Measurements from ENCODE around the gene GRN. TPM values are rescaled to one million over a fixed set of nuclear protein-coding genes. Genes with fewer than 3 reads are reported as not detected.

Gene GRN
- total RNA-seq: 111 TPM

DNA sequence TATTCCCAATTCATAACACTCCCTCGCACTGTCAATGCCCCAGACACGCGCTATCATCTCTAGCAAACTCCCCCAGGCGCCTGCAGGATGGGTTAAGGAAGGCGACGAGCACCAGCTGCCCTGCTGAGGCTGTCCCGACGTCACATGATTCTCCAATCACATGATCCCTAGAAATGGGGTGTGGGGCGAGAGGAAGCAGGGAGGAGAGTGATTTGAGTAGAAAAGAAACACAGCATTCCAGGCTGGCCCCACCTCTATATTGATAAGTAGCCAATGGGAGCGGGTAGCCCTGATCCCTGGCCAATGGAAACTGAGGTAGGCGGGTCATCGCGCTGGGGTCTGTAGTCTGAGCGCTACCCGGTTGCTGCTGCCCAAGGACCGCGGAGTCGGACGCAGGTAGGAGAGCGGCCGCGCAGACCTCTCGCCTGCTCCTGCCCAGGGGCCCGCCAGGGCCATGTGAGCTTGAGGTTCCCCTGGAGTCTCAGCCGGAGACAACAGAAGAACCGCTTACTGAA is at the start of gene GRN:
GRN (plus strand) TSS at position 364 of the 515 bp plus-strand sequence. CDS start 3,863 bp downstream, outside the sequence.
- DNase-seq (ENCODE audit: low spot score): peak; percentile 97

DNA sequence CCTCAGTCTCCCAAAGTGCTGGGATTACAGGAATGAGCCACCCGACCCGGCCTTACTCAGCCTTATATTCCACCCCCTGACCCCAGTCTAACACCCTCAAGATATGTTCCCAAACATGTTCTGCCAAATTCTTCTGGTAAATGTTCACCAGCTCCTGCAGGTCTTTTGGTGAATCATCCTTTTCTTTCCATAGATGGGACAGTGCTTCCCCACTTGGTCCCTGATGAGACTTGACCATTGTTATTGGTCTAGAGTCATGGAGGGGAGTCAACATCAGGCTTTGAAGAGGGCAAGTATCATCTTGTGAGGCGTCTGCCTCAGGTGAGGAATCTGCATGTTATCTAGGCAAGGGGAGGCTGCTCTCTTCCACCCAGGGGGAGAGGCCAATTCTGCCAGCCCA is 47.1 kb upstream of the GRN start:
- ATAC-seq (no peak), DNase-seq (ENCODE audit: low spot score) (no peak)

More for the DNA sequence above, at the start of gene GRN:
- ATAC-seq: peak; percentile 97

GRCh38 chr17:44304651-44305050 is 40.5 kb upstream of the GRN start:
- no peak for ATAC-seq
- no peak for DNase-seq (ENCODE audit: low spot score)

GRCh38 chr17:44307387-44308186 is 37.5 kb upstream of the GRN start:
- DNase-seq (ENCODE audit: low spot score): no peak

DNA sequence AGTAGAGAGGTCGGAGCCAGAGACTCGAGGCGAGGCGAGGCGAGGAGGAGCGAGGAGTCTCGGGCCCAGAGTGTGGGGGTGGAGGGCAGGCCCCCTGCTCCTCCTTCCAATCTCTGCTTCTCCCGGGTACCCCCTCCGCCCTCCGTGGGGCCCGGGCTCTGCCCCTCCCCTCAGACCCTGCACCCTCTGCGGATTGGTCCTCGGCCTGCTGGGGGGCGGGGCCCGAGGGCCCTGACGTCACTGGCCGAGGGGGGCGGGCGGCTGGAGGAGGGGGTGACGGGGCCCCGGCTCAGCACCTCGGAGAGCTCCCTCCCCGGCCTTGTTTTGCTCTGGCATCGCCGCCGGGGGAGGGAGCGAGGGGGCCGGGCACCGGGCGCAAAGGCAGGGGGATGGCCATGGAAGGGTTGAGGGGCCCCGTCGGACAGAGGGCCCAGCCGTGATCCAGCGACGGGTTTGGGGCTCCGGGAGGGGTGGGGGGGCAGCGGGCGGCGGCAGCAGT is 36.7 kb upstream of the GRN start, which contains the start of gene RUNDC3A:
RUNDC3A (plus strand) TSS at position 282 of the 499 bp plus-strand sequence. CDS start 232 bp downstream, outside the sequence.
- DNase-seq (ENCODE audit: low spot score) (peak; percentile 59), ATAC-seq (peak; percentile 87)

More at GRCh38 chr17:44307387-44308186, 37.5 kb upstream of the GRN start:
- ATAC-seq: peak; percentile 72

GRCh38 chr17:44308865-44309264 is 36.2 kb upstream of the GRN start:
- no peak for DNase-seq (ENCODE audit: low spot score)
- no peak for ATAC-seq

DNA sequence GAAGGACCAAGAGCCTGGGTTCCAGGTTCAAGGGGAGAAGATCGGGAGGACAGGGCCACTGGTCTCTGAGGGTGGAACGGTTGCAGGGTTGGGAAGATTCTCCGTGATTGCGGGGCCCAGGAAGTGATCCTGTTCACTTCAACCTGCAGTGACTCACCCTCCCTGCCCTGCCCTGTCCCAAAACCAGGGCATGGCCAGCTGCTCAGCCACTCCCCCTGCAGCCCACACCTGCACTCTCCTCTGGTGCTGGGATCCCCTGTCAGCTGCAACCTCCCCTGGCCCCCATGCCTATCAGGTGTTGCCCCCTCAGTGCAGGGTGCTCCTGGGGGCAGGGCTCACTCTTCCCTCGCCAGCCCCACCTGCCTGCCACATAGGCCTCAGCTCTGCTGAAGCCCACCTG is 35.6 kb upstream of the GRN start:
- DNase-seq (ENCODE audit: low spot score): no peak
- ATAC-seq: no peak

- DNase-seq (ENCODE audit: low spot score) (no peak), ATAC-seq (no peak)
Observed at GRCh38 chr17:44310188-44310587, 34.9 kb upstream of the GRN start.

DNA sequence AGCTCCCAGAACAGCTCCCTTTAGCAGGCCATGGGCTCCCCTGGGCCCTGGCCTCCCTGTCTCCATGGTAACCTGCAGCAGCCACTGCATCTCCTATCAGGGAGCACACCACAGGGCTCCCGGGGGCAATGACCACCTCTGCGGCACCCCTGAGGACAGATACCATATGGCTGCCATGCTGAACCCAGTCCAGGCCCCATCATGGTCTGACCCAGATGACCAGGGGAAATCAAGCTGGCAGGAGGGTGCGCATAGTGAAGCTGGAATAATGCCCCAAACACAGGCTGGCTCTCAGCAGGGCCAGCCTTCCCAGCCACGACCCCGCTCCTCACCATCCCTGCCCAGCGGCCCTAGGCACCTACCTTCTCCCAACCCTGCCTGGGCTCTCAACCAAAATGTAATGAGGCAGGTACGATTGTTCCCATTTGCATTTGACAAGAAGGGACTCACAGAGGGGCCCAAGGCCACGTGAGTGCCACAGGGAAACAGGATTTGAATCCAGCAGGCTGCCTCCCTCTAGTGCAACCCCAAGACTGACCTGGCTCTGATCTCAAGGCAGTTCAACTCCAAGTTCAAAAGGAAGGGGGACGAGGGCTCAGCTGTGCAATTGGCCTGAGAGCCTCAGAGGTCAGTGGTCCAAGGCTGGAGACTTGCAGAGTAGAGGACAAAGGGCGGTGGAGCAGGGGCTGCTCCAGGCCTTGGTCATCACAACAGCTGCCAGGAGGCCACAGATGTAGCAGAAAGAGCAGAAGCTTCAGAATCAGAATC is 34.3 kb upstream of the GRN start:
- DNase-seq (ENCODE audit: low spot score) (no peak), ATAC-seq (no peak)

DNA sequence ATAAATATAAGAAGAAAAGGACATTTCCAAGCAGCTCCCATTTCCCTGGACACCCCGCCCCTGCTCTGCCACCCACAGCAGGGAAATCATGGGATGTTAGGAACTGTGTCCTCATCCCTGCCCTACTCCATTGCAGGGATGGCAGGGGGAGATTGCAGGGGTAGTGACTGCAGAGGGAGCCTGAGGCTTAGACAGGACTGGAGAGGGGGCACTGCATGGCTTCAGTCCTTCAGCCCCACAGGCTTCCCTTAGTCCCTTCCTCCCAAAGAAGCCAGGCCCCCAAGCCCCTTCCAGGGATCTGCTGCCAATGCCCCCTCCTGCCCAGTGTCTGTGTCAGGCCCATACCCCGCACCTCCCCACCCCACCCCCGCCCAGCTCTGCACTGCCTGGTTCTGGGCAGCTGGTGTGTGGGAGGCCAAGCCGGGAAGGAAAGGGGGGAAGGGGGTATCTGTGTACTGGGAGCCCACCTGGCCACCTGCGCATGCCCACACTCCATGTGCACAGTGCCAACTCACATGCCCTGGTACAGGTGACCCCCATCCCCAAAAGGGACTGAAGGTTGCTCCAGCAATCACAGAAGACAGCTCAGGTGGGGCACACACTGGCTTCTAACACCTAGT is 33.4 kb upstream of the GRN start:
- DNase-seq (ENCODE audit: low spot score) (no peak), ATAC-seq (no peak)

DNA sequence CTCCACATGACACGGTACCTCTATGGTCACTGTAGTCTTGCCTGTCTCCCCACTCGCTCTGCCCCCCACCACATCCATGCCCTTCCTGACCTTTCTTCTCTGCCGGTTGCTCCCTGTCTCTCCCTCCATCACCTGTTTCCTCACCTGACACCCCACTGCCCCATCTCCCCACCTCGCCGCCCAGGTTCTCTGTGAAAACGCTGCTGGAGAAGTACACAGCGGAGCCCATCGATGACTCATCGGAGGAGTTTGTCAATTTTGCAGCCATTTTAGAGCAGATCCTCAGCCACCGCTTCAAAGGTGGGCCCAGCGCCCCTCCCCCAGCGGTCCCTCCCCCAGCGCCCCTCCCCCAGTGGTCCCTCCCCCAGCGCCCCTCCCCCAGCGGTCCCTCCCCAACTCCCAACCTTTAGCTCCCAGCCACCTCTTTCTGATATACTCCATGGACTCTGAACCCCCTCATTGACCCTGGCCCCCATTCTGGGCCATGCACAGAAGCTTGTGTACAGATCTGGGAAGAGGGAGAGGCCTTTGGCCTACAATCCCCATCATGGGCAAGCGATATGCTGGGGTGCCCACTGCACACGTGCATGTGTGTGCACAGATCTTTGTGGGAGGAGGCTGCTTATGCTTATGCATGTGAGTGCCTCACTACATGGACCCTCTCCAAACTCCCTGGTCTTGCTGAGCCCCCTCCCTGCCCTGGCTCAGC is 32.6 kb upstream of the GRN start:
- ATAC-seq (no peak), DNase-seq (ENCODE audit: low spot score) (no peak)

- ATAC-seq (no peak), DNase-seq (ENCODE audit: low spot score) (no peak)
Observed at GRCh38 chr17:44314031-44314430, 31.1 kb upstream of the GRN start.

- DNase-seq (ENCODE audit: low spot score) (no peak), ATAC-seq (no peak)
Observed at GRCh38 chr17:44314524-44314868, 30.6 kb upstream of the GRN start.

DNA sequence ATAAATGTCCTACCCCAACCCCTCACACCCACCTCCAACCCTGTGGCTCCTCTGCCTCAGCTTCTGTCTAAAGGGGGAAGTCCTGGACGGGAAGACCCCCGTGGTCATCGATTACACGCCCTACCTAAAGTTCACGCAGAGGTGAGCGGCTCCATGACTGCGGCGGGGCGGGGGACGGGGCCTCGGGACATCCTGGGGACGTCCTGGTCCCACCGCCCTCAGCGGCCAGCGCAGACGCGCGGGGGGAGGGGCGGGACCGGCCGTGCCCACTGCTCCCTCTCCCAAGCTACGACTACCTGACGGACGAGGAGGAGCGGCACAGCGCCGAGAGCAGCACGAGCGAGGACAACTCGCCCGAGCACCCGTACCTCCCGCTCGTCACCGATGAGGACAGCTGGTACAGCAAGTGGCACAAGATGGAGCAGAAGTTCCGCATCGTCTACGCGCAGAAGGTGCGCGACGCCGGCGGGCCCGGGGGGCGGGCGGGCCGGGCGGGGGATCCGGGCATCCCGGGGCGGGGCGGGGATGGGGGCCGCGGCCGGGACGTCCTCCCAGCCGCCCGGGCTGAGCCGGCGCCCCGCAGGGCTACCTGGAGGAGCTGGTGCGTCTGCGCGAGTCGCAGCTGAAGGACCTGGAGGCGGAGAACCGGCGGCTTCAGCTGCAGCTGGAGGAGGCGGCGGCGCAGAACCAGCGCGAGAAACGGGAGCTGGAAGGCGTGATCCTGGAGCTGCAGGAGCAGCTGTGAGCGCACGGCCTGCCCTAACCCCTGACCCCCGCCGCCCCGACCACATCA is 30.0 kb upstream of the GRN start:
- DNase-seq (ENCODE audit: low spot score): no peak
- no peak for ATAC-seq

GRCh38 chr17:44315760-44316731 is 29.1 kb upstream of the GRN start:
- DNase-seq (ENCODE audit: low spot score): no peak

DNA sequence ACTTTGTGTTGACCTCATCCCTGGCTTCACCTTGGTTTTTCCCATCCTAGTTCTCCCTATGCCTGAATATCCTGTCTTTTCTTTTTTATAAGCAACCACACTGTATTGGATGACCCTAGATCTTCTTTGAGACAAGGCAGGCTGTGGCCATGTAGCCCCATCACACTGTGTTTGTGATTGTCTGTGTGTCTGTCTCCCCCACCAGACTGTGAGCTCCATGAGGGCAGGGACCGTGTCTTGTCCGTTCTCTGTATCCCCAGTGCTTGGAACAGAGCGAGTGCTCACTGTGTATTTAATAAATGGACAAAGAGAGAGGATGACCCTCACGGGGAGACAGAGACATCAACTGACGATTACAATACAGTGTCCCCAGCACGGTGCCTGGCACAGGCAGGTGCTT is 27.6 kb upstream of the GRN start:
- ATAC-seq (no peak), DNase-seq (ENCODE audit: low spot score) (no peak)

More at GRCh38 chr17:44315760-44316731, 29.1 kb upstream of the GRN start:
- no peak for ATAC-seq

DNA sequence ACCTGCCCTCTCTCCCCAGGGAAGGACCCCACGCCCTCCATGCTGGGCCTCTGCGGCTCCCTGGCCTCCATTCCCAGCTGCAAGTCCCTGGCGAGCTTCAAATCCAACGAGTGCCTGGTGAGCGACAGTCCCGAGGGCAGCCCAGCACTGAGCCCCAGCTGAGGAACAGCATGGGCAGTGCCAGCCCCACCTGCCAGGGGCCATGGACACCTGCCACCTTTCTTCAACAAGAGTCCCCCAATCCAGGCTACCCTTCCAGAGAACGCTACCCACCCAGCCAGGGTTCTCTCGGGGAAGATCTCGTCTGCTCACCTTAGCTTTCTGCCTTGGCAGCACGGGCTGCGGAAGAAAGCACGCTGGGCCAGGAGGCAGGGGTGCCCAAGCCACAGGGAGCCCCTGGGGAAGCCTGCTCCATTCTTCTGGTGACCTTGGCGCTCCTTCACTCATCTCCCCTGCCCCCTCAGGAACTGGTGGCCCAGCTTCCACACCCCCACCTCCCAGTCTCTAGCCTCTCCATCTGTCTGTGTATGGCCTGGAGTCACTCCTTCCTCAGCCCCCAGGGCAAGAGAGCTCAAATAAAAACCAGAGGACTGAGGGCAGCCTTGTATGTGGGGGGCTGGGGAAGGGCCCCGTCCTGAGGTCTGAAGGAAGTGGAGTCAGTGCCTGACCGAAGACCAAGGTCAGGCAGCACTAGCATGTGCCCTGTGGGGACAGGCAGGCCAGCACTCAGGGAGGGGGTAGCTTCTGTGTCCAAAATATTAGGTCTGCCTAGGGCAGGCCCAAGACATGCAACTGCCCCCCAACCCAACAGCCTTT is 26.8 kb upstream of the GRN start:
- DNase-seq (ENCODE audit: low spot score): no peak

DNA sequence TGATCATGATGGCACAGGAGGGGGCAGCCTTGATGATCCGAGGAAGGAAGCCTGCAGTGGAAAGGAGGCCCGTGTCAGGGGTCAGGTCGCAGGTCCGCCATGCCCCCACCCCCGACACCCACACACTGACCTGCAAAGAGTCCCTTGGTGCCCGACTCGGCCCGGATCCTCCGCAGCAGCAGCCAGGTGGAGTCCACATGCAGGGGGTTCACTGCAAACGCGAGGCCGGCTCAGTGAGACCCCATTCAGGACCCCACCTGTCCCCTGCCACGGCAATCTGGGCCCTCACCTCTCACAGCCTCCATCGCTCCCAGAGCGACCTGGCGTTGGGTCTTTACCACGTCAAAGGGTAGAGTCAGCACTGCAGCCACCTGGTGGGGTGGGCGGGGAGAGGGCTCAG is 25.0 kb upstream of the GRN start:
- DNase-seq (ENCODE audit: low spot score): no peak
- no peak for ATAC-seq

More for the DNA sequence above, 26.8 kb upstream of the GRN start:
- ATAC-seq: no peak

All from left lobe of liver (tissue), 2 donors.